HTR-8/SVneo (cell line): ENCODE measurements around the gene TNRC18.

Source experiments
- DNase-seq: peaks from one replicate; pipeline ENCODE4 v3.0.0; 2011; ENCODE audit warnings: low spot score, mixed read lengths; ENCODE audit not compliant: insufficient read length
- FAIRE-seq: peaks from 2 replicates; lab custom pipeline; 2011; peaks lifted over from hg19 to GRCh38; lab: Jason Lieb, UNC

The TNRC18 gene

DNA sequence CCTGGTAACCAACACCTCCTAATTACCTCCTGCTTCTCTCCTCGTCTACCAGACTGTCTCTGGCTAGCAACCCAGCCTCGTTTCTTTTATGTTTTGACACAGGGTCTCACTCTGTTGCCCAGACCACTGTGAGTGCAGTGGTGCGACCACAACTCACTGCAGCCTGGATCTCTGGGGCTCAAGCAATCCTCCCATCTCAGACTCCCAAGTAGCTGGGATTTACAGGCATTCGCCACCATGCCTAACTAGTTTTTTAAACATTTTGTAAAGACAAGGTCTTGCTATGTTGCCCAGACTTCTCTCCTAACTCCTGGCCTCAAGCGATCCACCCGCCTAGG, 10.2 kb downstream of the TNRC18 start:
- DNase-seq (no peak), FAIRE-seq (no peak)

DNA sequence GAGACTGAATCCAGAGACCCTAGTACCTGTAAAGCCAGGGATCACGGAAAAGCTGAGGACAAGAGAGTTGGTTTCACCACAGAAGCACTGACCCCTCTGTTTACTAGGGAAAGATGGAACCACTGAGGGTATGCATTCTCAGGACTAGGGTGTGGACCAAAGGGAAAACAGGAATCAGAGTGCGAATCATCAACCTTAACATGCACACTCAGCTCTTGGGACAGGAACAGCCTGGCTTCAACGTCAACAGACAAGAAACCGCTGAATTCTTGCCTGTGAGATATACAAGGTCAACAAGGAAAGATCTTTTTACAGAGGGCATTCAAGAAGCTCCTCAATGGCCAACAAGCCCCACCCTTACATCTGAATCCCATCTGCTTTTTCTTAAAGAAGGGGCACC, 14.9 kb downstream of the TNRC18 start:
- DNase-seq, result no peak
- FAIRE-seq, result no peak

DNA sequence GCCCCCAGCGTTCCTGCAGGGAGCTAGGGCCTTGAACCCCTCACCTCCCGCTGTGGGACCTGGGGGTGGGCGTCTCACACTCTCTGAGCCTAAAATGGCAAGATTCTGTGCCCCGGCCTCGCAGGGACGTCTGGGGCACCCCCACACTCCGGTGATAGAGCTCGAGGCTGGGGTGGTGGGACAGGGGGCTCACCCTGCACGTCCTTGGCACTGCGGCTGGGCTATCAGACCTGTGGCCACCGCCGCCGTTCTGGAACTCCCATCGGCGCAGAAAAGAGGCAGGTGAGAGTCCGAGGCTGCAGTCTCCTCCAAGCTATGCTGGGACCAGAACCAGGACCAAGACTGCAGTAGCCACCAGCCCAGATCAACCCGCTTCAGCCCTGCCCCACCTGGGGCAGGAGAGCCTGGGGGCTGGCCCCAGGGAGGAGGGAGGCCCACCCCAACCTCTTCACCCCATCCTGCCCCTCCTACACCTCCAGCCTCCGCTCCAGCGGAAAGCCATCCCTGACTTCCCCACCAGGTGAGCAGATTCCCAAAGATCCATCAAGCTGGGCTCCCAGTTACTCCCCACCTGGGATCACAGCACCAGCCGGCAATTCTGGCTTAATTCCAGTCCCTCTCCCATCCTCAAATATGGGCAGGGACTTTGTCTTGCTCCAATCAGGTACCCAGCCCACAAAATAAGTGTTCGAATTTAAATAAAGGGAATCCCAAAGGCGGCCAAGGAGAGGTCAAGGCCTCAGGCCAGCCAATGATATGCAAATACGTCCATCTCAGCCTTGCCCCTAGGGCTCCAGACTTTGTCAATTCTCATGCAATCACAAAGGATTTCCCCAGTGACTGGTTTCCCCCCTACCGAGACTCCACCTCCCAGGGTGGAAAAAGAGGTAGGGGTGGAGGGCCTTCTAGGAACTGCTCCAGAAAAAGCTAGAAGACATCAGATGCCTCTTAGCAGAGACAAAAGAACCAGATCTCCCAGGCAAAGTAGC, 16.4 kb downstream of the TNRC18 start:
- no peak for FAIRE-seq
- DNase-seq, result no peak

DNA sequence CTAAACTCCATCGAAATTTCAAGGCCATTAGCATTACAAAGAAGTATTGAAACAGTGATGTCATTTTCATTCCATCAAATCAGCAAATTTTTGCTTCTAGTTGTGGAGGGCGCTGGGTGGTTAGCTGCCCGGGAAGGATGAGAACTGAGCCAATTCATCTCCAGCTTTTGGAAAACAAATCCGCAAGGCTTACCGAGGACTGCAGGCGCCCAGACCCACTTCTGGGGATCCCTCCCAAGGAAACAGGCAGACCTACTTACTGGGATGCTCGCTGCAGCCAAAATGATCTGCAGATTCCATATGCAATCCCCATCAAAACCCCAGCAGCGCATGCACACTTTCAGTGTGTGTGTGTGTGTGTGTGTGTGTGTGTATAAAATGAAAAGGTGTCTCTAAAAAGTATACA, 19.2 kb downstream of the TNRC18 start:
- DNase-seq (no peak), FAIRE-seq (no peak)

DNA sequence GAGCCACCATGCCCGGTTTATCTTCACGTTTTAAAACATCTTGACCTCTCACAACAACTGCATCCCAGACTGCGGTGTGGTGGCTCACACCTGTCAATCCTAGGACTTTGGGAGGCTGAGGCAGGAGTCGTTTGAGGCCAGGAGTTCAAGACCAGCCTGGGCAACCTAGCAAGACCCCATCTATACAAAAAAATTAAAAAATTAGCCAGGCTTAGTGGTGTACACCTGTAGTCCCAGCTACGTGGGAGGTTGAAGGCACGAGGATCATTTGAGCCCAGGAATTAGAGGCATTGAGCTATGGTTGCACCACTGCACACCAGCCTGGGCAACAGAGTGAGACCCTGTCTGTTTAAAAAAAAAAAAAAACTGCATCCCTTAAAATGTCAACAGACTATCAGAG, 20.2 kb downstream of the TNRC18 start:
- no peak for FAIRE-seq
- DNase-seq, result no peak

DNA sequence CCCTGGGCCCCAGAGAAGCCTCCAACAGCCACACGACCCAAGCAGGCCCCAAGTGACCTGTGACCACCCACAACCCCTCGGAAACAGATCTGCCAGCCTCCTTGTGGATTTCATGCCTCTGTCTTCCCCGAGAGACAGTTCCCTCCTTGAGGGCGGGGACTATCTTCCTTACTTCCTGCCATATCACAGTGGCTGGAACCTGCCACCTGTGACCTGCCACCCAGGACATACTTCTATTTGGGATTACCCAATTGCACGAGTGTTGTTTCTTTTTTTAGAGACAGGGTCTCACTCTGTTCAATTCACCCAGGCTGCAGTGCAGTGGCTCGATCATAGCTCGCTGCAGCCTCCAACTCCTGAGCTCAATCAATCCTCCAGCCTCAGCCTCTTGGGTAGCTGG, 25.9 kb downstream of the TNRC18 start:
- no peak for DNase-seq

DNA sequence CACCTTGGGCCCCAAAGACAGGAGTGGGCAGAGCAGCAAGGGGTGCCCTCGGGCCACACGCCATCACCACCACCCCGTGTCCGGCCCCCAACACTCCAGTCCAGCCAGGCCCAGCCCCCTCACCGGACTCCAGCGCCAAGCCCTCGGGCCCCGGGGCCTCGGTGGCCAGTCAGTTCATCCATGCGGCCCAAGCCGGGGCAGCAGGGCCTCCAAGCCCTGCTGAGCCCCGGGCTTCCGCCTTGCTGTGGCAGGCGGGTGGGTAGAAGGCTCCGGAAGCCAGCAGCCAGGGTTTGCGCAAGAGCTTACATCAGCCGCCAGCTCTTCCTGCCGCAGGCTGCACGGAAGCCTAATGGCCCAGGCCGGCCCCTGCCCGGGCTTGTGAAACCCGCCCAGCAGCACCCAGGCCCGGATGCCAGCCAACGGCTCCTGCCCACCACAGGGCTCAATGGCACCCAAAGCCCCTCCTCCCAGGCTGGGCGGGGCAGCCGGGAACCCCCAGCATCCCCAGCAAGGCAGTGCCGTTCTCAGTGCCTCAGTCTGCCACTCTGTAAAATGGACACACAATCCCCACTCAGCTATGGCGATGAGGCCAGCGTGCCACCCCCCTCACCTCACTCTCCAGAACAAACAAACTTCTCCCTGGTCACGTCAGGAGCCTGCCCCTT, 26.5 kb downstream of the TNRC18 start:
- no peak for DNase-seq
- FAIRE-seq, result no peak

More for the DNA sequence above, 25.9 kb downstream of the TNRC18 start:
- no peak for FAIRE-seq

DNA sequence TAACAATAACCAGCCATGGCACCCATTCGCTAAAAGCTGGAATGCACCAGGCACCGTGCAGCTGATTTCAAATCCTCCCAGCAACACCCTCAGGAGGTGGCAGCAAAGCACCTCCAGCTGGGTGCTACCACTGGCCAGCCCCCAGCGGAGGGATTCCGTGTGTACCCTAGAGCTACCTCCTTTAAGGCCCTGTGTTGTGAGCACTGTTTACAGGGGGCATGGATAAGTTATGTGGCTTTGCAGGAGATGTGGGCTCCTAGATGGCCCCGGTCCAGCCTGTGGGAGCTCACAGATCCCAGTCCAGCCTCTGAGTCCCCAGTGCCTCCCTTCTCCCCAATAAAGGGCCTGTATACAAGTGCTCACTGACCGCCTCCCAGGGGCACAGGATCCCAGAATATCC, 27.1 kb downstream of the TNRC18 start:
- no peak for DNase-seq
- peak; percentile 49 for FAIRE-seq

DNA sequence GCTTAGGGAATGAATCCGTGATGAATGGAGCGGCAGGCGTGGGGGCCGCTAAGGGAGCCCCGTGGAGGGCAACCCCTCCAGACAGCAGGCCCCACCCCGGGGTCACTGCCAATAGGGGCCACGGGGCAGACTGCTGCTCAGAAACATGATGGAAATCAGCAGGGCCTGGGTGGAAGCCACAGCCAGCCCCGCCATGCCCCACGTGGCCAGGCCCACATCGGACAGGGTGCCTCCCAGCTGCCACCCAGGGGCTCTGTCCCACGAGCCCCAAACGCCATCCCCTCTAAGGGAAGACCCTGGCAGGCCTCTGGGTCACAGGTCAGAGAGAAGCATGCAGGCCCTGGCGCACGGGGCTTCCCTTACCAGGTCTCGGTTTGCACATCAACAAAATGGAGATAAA, 28.4 kb downstream of the TNRC18 start:
- FAIRE-seq (no peak), DNase-seq (no peak)

DNA sequence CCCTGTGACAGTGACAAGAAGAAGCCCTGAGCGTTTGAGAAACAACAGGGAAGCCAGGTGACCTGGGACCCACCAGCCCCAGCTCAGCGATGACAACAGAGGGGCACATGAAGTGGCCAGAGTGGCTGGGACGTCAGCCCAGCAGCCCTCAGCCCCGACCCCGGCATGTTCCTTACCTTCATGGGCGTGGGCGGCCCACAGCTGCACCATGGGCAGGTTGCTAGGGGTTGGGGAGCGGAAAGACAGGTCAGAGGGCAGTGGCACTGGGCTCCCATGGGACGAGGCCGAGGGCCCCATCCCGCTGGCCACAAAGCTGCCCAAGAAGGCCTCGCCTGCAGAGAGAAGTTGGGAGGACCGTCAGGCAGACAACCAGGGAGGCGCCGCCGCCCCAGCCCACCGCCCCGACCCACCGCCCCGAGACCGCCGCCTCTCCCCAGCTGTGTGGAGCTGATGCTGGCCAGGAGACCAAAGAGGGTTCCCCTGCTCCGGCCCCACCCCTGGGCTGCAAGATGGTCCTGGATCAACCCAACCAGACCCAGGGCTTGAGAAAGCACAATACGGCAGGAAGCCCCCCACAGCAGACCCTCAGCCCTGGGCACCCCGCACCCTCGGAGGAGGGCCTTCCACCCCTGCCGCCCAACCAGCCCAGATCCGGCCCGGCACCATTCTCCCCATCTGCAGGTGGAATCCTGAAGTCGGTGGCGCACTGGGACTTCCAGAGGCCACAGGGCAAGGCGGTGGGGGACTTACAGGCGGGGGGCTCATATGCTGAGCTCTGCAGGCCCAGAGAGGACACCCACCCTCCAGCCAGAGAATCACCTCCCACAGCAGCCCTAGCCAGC, 29.1 kb downstream of the TNRC18 start:
- DNase-seq, result no peak
- FAIRE-seq, result no peak

DNA sequence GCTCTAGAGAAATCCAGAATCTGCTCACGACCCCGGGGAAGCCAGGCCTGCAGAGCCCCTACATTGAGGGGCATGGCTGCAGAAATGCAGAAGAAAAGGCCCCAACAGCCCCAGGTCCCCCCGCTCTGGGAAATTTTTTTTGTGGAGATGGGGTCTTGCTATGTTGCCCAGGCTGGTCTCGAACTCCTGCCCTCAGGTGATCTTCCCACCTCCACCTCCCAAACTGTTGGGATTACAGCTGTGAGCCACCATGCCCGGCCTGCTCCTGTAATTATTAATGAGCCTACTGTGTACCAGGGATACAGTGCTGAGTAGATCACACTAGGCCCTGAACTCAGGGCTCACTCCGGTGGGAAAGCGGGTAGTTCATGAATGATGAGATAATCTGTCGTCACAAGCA, 29.9 kb downstream of the TNRC18 start:
- DNase-seq (no peak), FAIRE-seq (no peak)

DNA sequence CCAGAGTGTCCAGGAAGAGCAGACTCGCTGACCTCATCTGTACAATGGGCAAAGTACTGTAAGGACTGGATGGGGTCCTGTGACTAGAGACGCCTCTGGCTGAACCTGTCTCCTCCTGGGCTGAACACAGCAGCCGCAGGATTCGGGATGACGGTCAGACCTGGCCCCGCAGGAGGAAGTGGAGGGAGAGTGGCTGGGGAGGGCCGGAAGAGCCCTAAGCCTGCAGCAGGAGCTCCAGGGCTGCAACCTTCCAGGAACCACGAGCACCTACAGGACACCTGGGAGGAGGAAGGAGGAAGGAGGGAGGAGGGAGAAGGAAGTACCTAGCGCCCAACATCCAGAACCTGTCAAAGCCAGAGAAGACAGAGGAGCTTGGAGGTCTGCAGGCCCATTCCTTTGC, 30.3 kb downstream of the TNRC18 start:
- DNase-seq (no peak), FAIRE-seq (no peak)

DNA sequence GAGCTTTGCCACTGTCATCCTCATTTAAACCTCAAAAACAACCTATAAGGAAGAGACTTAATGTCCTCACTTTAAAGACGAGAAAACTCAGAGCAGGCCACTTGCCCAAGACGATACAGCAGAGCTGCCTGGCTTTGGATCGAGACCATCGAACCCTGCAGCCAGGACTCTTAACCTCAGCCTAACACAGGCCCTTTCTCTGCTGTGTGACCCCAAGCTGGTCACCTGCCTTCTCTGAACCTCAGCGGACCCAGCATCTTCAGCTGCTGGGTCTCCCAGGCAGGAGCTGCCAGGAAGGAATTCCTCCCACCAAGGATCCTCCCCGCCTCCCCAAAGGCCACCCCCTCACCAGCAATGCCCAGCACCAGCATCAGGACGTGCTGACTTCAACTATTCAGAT, 32.7 kb downstream of the TNRC18 start:
- FAIRE-seq (no peak), DNase-seq (no peak)

DNA sequence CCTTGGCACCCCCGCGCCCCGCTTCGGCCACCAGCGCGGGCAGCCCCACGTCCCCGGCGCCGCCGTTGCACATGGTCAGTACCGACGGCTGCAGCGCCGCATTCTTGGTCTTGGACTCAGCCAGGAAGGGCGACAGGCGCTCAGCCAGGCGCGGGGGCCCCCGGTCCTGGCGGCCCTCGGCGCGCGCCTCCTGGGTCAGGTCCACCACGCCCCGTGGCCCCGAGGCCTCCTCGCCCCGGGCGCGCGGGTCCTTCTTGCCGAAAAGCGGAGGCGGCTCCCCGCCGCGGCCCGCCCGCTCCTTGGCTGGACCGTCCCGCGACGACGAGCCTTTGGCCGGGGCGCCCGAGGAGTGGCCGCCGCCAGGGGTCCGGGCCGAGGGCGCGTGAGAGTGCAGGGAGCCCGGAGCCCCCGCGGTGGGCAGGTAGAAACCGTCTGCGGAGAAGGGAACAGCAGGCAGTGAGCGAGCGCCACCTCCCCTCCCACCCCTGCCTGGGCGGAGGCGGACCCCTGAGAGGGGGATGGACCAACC, 34.7 kb downstream of the TNRC18 start:
- no peak for DNase-seq
- no peak for FAIRE-seq

DNA sequence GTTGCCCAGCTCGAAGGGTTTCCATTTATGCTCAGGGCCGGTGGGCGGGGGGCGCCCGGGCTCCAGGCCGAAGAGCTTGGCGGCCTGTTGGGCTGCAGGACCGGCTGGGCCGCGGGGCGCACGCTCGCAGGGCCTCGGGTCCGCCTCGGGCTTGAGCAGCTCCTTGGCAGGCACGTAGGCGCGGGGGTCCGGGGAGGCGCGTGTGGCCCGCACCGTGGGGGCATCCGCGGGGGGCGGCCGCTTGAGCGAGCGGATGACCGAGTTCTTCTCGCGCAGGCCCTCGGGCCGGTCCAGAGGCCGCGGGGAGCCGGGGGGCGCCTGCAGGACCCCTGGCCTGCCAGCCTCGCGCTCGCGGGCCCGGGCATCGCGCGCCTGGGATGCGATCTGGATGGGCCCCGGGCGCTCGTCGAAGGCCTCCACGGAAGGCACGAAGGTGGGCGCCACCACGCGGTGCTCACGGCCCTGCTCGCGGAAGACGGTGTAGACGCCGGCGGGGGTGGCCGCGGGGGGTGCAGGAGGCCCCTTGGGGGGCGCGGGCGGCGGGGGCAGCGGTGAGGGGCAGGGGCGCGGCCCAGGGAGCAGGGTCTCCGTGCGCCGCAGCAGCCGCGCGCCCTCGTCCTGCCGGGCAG, 35.2 kb downstream of the TNRC18 start:
- DNase-seq (no peak), FAIRE-seq (no peak)

DNA sequence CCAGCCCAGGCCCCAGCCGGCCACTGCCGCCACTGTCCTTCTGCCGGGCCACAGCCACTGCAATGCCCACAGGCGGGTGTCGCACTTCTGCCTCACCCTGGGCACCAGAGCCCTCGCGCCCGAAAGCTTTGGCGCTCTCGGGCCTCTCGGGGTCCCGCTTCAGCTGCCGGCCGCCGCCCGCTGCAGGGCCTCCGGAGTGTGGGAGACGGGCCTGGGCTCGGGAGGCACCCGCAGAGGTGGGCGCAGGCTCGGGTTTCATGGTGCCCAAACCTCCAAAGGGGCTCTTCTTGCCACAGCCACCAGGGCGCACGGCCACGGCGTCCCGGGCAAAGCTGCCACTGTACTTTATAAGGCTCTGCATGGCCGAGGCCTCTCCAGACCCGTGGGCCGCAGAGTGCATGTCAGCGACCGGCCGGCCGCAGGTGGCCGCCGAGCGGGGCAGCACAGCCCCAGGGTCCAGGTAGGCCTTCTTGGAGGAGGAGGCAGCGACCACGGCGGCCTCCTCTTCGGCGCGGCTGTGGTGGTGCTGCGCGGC, 35.9 kb downstream of the TNRC18 start:
- no peak for DNase-seq
- no peak for FAIRE-seq

DNA sequence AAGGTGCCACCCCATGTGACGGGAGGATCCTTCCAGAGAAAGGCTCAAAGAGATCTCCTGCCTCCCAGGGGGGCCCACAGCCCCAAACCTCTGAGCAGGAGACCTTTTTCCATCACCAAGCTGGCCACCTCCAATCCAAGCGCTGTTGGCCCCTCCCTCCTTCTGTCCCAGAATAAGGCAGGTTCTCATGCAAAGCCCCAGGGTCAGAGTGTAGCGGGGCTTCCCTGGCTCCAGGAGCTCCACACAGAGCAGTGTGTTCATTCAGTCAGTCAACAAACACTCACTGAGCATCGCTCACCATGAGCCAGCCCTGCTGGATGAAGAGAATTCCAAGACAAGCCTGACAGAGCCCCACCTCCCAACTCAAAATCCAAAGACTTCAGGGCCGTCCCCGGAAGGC, 39.0 kb downstream of the TNRC18 start:
- FAIRE-seq (peak; percentile 55), DNase-seq (no peak)

DNA sequence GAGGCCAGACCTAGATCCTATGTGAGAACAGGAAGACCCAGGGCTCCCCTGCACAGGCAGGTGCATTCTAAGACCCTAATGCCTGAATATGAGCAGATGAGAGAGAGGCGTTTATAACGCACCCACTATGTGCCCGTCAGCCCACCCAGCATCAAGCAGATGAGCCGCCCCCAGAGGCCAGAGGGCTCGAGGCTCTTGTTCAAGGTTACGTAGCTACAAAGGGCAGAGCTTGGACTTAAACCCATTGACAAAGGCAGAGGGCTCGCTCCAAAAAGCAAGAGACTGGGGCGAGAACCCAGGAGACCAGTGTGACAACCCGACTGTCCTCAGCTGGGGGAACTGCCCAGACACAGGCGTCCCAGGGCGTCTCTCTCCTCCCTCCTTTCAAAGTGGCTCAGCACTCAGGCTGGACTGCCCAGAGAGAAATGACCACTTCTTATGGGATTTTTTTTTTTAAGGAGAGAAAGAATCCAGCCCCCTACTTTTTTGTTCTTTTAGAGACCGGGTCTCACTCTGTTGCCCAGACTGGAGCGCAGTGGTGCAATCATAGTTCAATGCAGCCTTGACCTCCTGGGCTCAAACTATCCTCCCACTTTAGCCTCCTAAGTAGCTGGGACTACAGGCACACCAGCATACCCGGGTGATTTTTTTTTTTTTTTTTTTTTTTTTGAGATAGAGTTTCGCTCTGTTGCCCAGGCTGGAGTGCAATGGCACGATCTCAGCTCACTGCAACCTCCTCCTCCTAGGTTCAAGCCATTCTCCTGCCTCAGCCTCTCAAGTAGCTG, 40.1 kb downstream of the TNRC18 start:
- DNase-seq (no peak), FAIRE-seq (no peak)

DNA sequence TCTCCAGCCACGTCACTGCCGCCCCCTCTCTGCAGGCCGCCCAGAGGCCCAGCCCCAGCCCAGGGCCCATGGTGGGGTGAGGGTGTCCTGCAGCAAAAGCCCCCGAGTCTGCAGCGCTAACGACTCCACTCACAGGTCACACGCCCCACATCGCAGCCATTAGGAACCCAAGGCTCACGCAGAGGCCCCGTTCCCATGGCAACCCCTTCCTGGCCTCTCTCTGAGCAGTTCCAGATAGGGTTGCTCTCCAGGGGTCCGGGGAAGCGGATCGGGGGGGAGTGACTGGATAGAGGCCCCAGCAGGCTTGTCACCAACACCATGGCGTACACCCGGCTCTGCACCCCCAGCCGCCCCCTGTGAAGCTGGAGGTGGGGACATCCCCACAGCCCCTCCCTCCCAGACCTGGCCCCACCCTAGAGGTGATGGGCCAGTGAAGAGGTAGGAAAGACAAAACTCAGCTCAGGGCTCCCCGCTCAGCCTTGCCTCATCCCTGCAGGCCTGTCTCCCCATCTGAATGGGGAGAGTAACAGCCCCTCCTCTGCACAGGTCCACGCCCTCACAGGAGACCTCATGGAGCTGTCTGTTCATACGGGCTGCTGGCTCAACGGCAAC, 41.2 kb downstream of the TNRC18 start:
- DNase-seq (no peak), FAIRE-seq (no peak)
